GM21447 (cell line): ENCODE measurements around the gene PLCB1.

Experiments
- ATAC-seq: cut with Tn5 transposase; IDR thresholded peaks from one replicate; pipeline ENCODE4 v1.9.1; 2021; ENCODE audit not compliant: unreplicated experiment

Gene PLCB1

GRCh38 chr20:8395956-8396355 lies 263.9 kb downstream of the PLCB1 start:
- no peak for ATAC-seq

GRCh38 chr20:8398263-8399051 lies 266.4 kb downstream of the PLCB1 start:
- no peak for ATAC-seq

- ATAC-seq: peak; percentile 100
Observed at GRCh38 chr20:8399947-8400346, 267.9 kb downstream of the PLCB1 start.

- ATAC-seq: no peak
Observed at GRCh38 chr20:8400486-8400885, 268.4 kb downstream of the PLCB1 start.

GRCh38 chr20:8401556-8401955 lies 269.5 kb downstream of the PLCB1 start:
- ATAC-seq: no peak

- no peak for ATAC-seq
Observed at GRCh38 chr20:8402798-8403197, 270.7 kb downstream of the PLCB1 start.

- no peak for ATAC-seq
Observed at GRCh38 chr20:8404912-8405635, 273.0 kb downstream of the PLCB1 start.

GRCh38 chr20:8406391-8406790 lies 274.3 kb downstream of the PLCB1 start:
- ATAC-seq: no peak

- ATAC-seq: no peak
Observed at GRCh38 chr20:8408587-8409307, 276.7 kb downstream of the PLCB1 start.

GRCh38 chr20:8413691-8414090 lies 281.6 kb downstream of the PLCB1 start:
- no peak for ATAC-seq

- no peak for ATAC-seq
Observed at GRCh38 chr20:8414586-8415274, 282.7 kb downstream of the PLCB1 start.

- ATAC-seq: no peak
Observed at GRCh38 chr20:8421981-8422380, 289.9 kb downstream of the PLCB1 start.

GRCh38 chr20:8423482-8423881 lies 291.4 kb downstream of the PLCB1 start:
- no peak for ATAC-seq

- ATAC-seq: no peak
Observed at GRCh38 chr20:8424010-8424409, 291.9 kb downstream of the PLCB1 start.

GRCh38 chr20:8425016-8425415 lies 292.9 kb downstream of the PLCB1 start:
- no peak for ATAC-seq

GRCh38 chr20:8425802-8426201 lies 293.7 kb downstream of the PLCB1 start:
- ATAC-seq: no peak

- no peak for ATAC-seq
Observed at GRCh38 chr20:8427419-8428040, 295.5 kb downstream of the PLCB1 start.

- no peak for ATAC-seq
Observed at GRCh38 chr20:8428988-8429387, 296.9 kb downstream of the PLCB1 start.

- ATAC-seq: no peak
Observed at GRCh38 chr20:8431538-8432434, 299.7 kb downstream of the PLCB1 start.
